NCI-H526 treated with DMSO at 0.1 percent for 48 hours (cell line): ENCODE data around the gene PHEX.

ENCODE experiments used
- DNase-seq: peaks from one replicate; lab custom pipeline; 2025; lab: John Stamatoyannopoulos, UW

PHEX gene

GRCh38 chrX:22041907-22042530 lies 9.9 kb downstream of the PHEX start:
- no peak for DNase-seq

- DNase-seq = no peak
Observed at GRCh38 chrX:22043872-22044271, 11.7 kb downstream of the PHEX start.

GRCh38 chrX:22047468-22047867 lies 15.3 kb downstream of the PHEX start:
- DNase-seq = no peak

- DNase-seq = no peak
Observed at GRCh38 chrX:22053481-22053880, 21.4 kb downstream of the PHEX start.

- no peak for DNase-seq
Observed at GRCh38 chrX:22056235-22056634, 24.1 kb downstream of the PHEX start.

GRCh38 chrX:22057667-22058066 lies 25.5 kb downstream of the PHEX start:
- no peak for DNase-seq

GRCh38 chrX:22059775-22060174 lies 27.6 kb downstream of the PHEX start:
- DNase-seq = no peak

GRCh38 chrX:22060415-22061280 lies 28.5 kb downstream of the PHEX start:
- no peak for DNase-seq

- DNase-seq = no peak
Observed at GRCh38 chrX:22063284-22063683, 31.2 kb downstream of the PHEX start.

GRCh38 chrX:22069586-22069985 lies 37.5 kb downstream of the PHEX start:
- no peak for DNase-seq

- DNase-seq = no peak
Observed at GRCh38 chrX:22073928-22074327, 41.8 kb downstream of the PHEX start.

GRCh38 chrX:22078117-22078516 lies 46.0 kb downstream of the PHEX start:
- no peak for DNase-seq

- DNase-seq = peak; percentile 42
Observed at GRCh38 chrX:22081475-22082092, 49.5 kb downstream of the PHEX start.

- no peak for DNase-seq
Observed at GRCh38 chrX:22086003-22086402, 53.9 kb downstream of the PHEX start.

GRCh38 chrX:22087011-22087557 lies 55.0 kb downstream of the PHEX start:
- no peak for DNase-seq

GRCh38 chrX:22088326-22088725 lies 56.2 kb downstream of the PHEX start:
- DNase-seq = no peak

GRCh38 chrX:22090181-22090580 lies 58.1 kb downstream of the PHEX start:
- DNase-seq = no peak

- DNase-seq = no peak
Observed at GRCh38 chrX:22093550-22093949, 61.4 kb downstream of the PHEX start.

GRCh38 chrX:22095286-22095685 lies 63.2 kb downstream of the PHEX start:
- DNase-seq = no peak

GRCh38 chrX:22095856-22096255 lies 63.7 kb downstream of the PHEX start:
- no peak for DNase-seq

- DNase-seq = no peak
Observed at GRCh38 chrX:22097012-22097694, 65.0 kb downstream of the PHEX start.

- no peak for DNase-seq
Observed at GRCh38 chrX:22105231-22105630, 73.1 kb downstream of the PHEX start.
